ENCODE data around the gene KIAA0753. TPM values are rescaled to one million over a fixed set of nuclear protein-coding genes. Genes with fewer than 3 reads are reported as not detected.

KIAA0753 gene
- total RNA-seq, 1 donor: 6.8 TPM

GRCh38 chr17:6639014-6639585 is 1.4 kb downstream of the KIAA0753 start:
- Histone ChIP-seq H3K4me1 (ENCODE audit: insufficient read depth, low read length) (peaks cover 22% of the 10 kb centered on the region), H3K27me3 (ENCODE audit: insufficient read depth, low read length) (no peaks in the 10 kb centered on the region), H3K9me3 (ENCODE audit: low read depth, low read length) (no peaks in the 10 kb centered on the region), H3K4me3 (ENCODE audit: low read length) (peak overlapping the region; percentile 86)

DNA sequence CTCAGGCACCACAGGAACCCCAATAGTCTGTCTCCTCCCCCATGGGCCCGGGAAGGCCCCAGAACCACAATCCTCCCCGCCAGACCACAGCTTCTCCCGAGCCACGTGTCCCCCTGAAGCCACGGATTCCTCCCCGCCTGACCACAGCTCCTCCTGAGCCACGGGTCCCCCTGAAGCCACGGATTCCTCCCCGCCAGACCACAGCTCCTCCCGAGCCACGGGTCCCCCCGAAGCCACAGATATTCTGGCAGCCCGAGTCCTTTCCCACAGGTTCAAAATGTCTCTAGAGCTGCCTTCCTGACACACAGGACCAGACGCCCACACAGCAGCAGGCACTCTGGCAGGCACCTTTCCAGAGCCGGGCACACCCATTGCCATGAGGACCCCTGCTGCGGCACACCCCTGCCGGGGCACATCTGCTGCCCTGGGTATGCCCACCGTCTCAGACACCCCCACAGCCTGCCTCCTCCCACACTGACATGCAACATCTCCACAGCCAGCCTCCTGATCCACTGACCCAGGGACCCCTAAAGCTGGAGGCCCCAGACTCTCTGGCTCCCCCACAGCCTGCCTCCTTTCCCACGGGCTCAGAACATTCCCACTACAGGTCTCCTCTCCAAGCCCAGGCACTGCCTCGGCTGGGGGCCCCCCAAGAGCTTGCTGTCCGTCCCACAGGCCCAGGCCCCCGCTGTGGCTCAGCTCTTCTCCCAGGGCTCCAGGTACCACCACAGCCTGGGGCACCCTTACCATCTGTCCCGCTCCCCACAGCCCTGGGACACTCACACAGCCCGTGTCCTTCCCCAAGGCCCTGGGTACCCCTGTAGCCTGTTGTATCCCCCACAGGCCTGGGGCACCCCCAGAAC is 2.2 kb downstream of the KIAA0753 start:
- no peaks in the 10 kb centered on the region for H3K9me3 ChIP-seq (ENCODE audit: low read depth, low read length)
- H3K4me1 ChIP-seq (ENCODE audit: insufficient read depth, low read length): peaks cover 22% of the 10 kb centered on the region
- H3K4me3 ChIP-seq (ENCODE audit: low read length): no peak overlapping the region
- no peaks in the 10 kb centered on the region for H3K27me3 ChIP-seq (ENCODE audit: insufficient read depth, low read length)

GRCh38 chr17:6637458-6637840 is 3.1 kb downstream of the KIAA0753 start:
- Histone ChIP-seq H3K4me3 (ENCODE audit: low read length) (no peak overlapping the region), H3K4me1 (ENCODE audit: insufficient read depth, low read length) (peaks cover 22% of the 10 kb centered on the region), H3K27me3 (ENCODE audit: insufficient read depth, low read length) (no peaks in the 10 kb centered on the region)

DNA sequence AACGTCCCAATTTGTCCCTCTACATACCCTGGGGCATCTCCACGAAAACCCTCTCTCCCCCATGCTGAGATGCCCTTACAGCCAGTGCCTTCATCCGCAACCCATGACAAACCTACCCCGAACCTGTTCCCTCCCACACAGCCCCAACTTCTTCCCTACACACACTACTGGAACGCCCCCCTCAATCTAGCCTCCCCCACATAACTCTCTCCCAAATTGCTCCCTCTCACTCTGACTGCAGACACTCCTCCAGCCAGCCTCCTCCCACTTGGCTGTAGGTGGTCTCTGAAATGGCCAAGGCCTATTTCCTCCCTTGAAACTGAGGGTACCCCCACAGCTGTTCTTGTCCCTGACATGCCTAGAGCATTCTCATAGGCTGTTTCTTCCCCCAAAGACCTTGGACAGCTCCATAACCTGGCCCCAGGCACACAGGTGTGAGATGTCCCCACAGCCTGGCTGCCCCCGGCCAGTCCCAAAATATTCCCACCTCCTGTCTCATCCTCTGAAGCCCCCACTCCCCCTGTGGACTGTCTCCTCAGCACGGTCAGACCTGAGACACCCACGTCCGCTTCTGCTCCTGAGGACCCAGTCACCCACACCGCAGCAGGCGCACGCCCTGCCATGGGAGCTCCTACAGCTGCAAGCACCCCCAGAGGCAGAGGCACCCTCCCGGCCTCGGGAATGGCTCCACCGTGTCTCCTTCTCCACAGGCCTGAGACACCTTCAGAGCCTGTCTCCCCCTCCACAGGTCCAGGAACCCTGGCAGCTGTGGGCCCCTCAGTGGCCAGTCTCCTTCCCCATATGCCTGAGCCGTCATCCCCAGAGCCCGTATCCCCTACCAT is 3.7 kb downstream of the KIAA0753 start:
- Histone ChIP-seq H3K27me3 (ENCODE audit: insufficient read depth, low read length) (no peaks in the 10 kb centered on the region), H3K9me3 (ENCODE audit: low read depth, low read length) (no peaks in the 10 kb centered on the region), H3K4me3 (ENCODE audit: low read length) (no peak overlapping the region), H3K4me1 (ENCODE audit: insufficient read depth, low read length) (peaks cover 21% of the 10 kb centered on the region)

More at GRCh38 chr17:6637458-6637840, 3.1 kb downstream of the KIAA0753 start:
- no peaks in the 10 kb centered on the region for H3K9me3 ChIP-seq (ENCODE audit: low read depth, low read length)

DNA sequence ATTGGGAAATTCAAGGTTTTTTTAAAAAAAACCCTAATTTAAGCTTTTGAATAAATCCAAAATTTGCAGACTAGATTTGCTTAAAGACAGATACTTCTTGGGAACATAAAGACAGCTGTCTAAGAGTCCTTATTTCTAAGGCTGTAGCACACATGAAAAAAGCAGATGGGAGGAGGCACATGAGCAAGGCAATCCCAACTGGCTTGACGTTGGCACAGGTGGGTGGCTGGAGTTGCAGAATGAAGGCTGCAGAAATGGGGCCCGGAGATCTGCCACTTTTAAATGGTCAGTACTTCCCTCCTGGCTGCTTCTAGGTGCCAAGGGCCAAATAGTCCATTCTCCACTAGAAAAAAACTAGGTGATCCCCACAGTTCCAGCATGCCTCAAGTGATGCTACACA is 4.4 kb downstream of the KIAA0753 start:
- H3K4me3 ChIP-seq (ENCODE audit: low read length): no peak overlapping the region
- H3K27me3 ChIP-seq (ENCODE audit: insufficient read depth, low read length): no peaks in the 10 kb centered on the region
- no peaks in the 10 kb centered on the region for H3K9me3 ChIP-seq (ENCODE audit: low read depth, low read length)
- peaks cover 14% of the 10 kb centered on the region for H3K4me1 ChIP-seq (ENCODE audit: insufficient read depth, low read length)

GRCh38 chr17:6633263-6633662 is 7.2 kb downstream of the KIAA0753 start:
- no peaks in the 10 kb centered on the region for H3K9me3 ChIP-seq (ENCODE audit: low read depth, low read length)
- H3K27me3 ChIP-seq (ENCODE audit: insufficient read depth, low read length): no peaks in the 10 kb centered on the region
- H3K4me1 ChIP-seq (ENCODE audit: insufficient read depth, low read length): no peaks in the 10 kb centered on the region

GRCh38 chr17:6632530-6632929 is 8.0 kb downstream of the KIAA0753 start:
- H3K9me3 ChIP-seq (ENCODE audit: low read depth, low read length): no peaks in the 10 kb centered on the region
- no peaks in the 10 kb centered on the region for H3K4me1 ChIP-seq (ENCODE audit: insufficient read depth, low read length)
- no peak overlapping the region for H3K4me3 ChIP-seq (ENCODE audit: low read length)
- H3K27me3 ChIP-seq (ENCODE audit: insufficient read depth, low read length): no peaks in the 10 kb centered on the region

More at GRCh38 chr17:6633263-6633662, 7.2 kb downstream of the KIAA0753 start:
- H3K4me3 ChIP-seq (ENCODE audit: low read length): no peak overlapping the region

DNA sequence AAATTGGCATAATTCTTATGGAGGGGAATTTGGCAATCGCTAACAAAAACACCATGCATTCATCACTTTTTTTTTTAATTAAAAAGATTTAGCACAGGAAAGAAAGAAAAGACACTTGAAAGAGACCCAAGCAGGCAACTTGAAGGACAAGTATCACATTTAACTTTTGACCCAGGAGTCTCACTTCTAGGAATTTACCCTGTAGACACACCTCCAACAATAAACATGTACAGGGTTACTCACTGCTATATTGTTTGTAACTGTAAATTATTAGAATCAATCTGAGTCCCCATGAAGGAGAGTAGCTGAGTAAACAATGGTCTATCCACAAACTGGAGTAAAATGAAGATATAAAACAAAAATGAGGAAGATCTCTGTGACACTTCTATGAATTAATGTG is 10.1 kb downstream of the KIAA0753 start:
- Histone ChIP-seq H3K4me3 (ENCODE audit: low read length) (no peak overlapping the region), H3K27me3 (ENCODE audit: insufficient read depth, low read length) (no peaks in the 10 kb centered on the region), H3K9me3 (ENCODE audit: low read depth, low read length) (no peaks in the 10 kb centered on the region), H3K4me1 (ENCODE audit: insufficient read depth, low read length) (no peaks in the 10 kb centered on the region)

- no peaks in the 10 kb centered on the region for H3K9me3 ChIP-seq (ENCODE audit: low read depth, low read length)
- no peaks in the 10 kb centered on the region for H3K27me3 ChIP-seq (ENCODE audit: insufficient read depth, low read length)
- H3K4me1 ChIP-seq (ENCODE audit: insufficient read depth, low read length): no peaks in the 10 kb centered on the region
- H3K4me3 ChIP-seq (ENCODE audit: low read length): no peak overlapping the region
Observed at GRCh38 chr17:6627019-6627418, 13.5 kb downstream of the KIAA0753 start.

- Histone ChIP-seq H3K27me3 (ENCODE audit: insufficient read depth, low read length) (no peaks in the 10 kb centered on the region), H3K4me1 (ENCODE audit: insufficient read depth, low read length) (no peaks in the 10 kb centered on the region), H3K9me3 (ENCODE audit: low read depth, low read length) (no peaks in the 10 kb centered on the region)
Observed at GRCh38 chr17:6626616-6627015, 13.9 kb downstream of the KIAA0753 start.

DNA sequence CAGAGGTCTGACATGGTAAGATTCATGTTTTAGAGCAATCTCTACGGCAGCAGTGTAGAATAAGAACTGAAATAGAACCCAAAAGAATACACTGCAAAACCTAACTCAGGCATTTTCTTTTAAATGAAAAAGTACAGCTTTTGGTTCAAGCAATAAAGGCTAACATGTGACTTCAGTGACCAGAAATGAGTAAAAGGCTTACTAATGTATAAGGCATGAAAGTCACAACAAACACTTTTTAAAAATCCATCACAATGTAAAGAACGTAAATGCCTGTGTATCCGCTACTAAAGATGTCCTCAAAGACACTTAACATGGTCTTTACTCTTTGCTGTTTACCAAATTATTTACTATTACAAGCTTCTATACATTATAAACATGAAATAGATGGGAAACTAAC is 16.6 kb downstream of the KIAA0753 start:
- Histone ChIP-seq H3K27me3 (ENCODE audit: insufficient read depth, low read length) (no peaks in the 10 kb centered on the region), H3K9me3 (ENCODE audit: low read depth, low read length) (no peaks in the 10 kb centered on the region), H3K4me3 (ENCODE audit: low read length) (no peak overlapping the region), H3K4me1 (ENCODE audit: insufficient read depth, low read length) (no peaks in the 10 kb centered on the region)

More at GRCh38 chr17:6626616-6627015, 13.9 kb downstream of the KIAA0753 start:
- H3K4me3 ChIP-seq (ENCODE audit: low read length): no peak overlapping the region

GRCh38 chr17:6611231-6611630 is 29.3 kb downstream of the KIAA0753 start:
- Histone ChIP-seq H3K9me3 (ENCODE audit: low read depth, low read length) (no peaks in the 10 kb centered on the region), H3K27me3 (ENCODE audit: insufficient read depth, low read length) (no peaks in the 10 kb centered on the region), H3K4me3 (ENCODE audit: low read length) (no peak overlapping the region), H3K4me1 (ENCODE audit: insufficient read depth, low read length) (no peaks in the 10 kb centered on the region)

DNA sequence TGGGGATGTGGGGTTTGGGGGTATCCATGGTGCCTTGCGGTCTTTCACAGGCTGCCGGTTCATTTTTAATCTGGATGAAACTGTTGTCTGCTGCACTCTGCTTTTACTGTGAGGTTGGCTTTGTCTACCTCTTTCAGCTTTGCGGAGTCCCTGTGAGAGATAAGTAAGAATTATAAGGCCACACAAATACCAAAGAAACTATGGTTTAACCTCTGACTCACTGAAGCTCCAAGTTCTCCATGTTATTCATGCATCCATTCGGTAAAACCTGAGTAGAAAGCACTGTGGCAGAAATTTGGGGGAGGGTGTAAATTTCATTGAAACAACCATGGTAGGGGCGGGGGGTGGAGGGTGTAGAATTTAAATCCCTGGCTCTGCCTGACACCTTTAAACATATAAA is 30.5 kb downstream of the KIAA0753 start:
- no peaks in the 10 kb centered on the region for H3K27me3 ChIP-seq (ENCODE audit: insufficient read depth, low read length)

GRCh38 chr17:6608321-6608720 is 32.2 kb downstream of the KIAA0753 start:
- H3K9me3 ChIP-seq (ENCODE audit: low read depth, low read length): no peaks in the 10 kb centered on the region
- no peaks in the 10 kb centered on the region for H3K27me3 ChIP-seq (ENCODE audit: insufficient read depth, low read length)
- no peaks in the 10 kb centered on the region for H3K4me1 ChIP-seq (ENCODE audit: insufficient read depth, low read length)
- no peak overlapping the region for H3K4me3 ChIP-seq (ENCODE audit: low read length)

More for the DNA sequence above, 30.5 kb downstream of the KIAA0753 start:
- H3K9me3 ChIP-seq (ENCODE audit: low read depth, low read length): no peaks in the 10 kb centered on the region
- no peaks in the 10 kb centered on the region for H3K4me1 ChIP-seq (ENCODE audit: insufficient read depth, low read length)
- H3K4me3 ChIP-seq (ENCODE audit: low read length): no peak overlapping the region

GRCh38 chr17:6605142-6605541 is 35.4 kb downstream of the KIAA0753 start:
- Histone ChIP-seq H3K9me3 (ENCODE audit: low read depth, low read length) (no peaks in the 10 kb centered on the region), H3K4me3 (ENCODE audit: low read length) (no peak overlapping the region), H3K4me1 (ENCODE audit: insufficient read depth, low read length) (peaks cover 4% of the 10 kb centered on the region), H3K27me3 (ENCODE audit: insufficient read depth, low read length) (no peaks in the 10 kb centered on the region)
